ENCODE data around the gene STKLD1. TPM values are rescaled to one million over a fixed set of nuclear protein-coding genes. Genes with fewer than 3 reads are reported as not detected.
A peak's percentile ranks its signal among the peaks of the same experiment; 100 is the strongest.

The STKLD1 gene
- total and polyA plus RNA-seq, 9 of the 15 experiments (the other 6 are each of a cell fraction or from before 2014, with no cell fraction given): 0.10 to 0.65 (median 0.33) TPM; not detected in 2

- TF ChIP-seq GTF3C2 (IDR thresholded peaks at IDR 0.05; ENCODE audit: borderline replicate concordance, extremely low read depth, insufficient read length): no peak
- no peak for TF ChIP-seq CSDE1 (IDR thresholded peaks at IDR 0.05)
- no peak for TF ChIP-seq CXXC5 (CRISPR knock-in tag; IDR thresholded peaks at IDR 0.05)
- no peak for TF ChIP-seq ZNF655 (CRISPR knock-in tag; IDR thresholded peaks at IDR 0.05)
- no peak for TF ChIP-seq FOXJ2 (tag; IDR thresholded peaks at IDR 0.05)
- no peak for TF ChIP-seq MIER1 (IDR thresholded peaks at IDR 0.05; ENCODE audit: low read depth)
- TF ChIP-seq ZC3H4 (CRISPR knock-in tag; IDR thresholded peaks at IDR 0.05; ENCODE audit: borderline replicate concordance): no peak
- no peak for TF ChIP-seq EGR1 (conservative IDR thresholded peaks at IDR 0.05)
- no peak for TF ChIP-seq NRF1 (conservative IDR thresholded peaks at IDR 0.05 in 1 of 2, IDR thresholded peaks at IDR 0.05 in 1 of 2)
- TF ChIP-seq SMAD1 (IDR thresholded peaks at IDR 0.05; ENCODE audit: low read depth, low read length, partially characterized antibody): no peak
- peak; percentile 70 for TF ChIP-seq RBM22 (IDR thresholded peaks at IDR 0.05; ENCODE audit: low read depth, low read length, poor library complexity, severe bottlenecking)
- TF ChIP-seq ZFP36 (IDR thresholded peaks at IDR 0.05; ENCODE audit: low read depth, low read length, partially characterized antibody): no peak
- TF ChIP-seq STAT5B (CRISPR knock-in tag; IDR thresholded peaks at IDR 0.05): no peak
- TF ChIP-seq FOXP4 (CRISPR knock-in tag; IDR thresholded peaks at IDR 0.05; ENCODE audit: borderline replicate concordance): no peak
- TF ChIP-seq PHF21A (IDR thresholded peaks at IDR 0.05; ENCODE audit: borderline replicate concordance, low read depth): no peak
- no peak for TF ChIP-seq ZBTB2 (IDR thresholded peaks at IDR 0.05)
- TF ChIP-seq JUN (IDR thresholded peaks at IDR 0.05; ENCODE audit: borderline replicate concordance, low read depth, low read length): no peak
- no peak for TF ChIP-seq JUN (CRISPR knock-in tag; IDR thresholded peaks at IDR 0.05; ENCODE audit: borderline replicate concordance)
- no peak for TF ChIP-seq STAT5A (IDR thresholded peaks at IDR 0.05; ENCODE audit: borderline replicate concordance, low read length)
- TF ChIP-seq ZNF143 (CRISPR knock-in tag; IDR thresholded peaks at IDR 0.05): no peak
- TF ChIP-seq HDAC6 (IDR thresholded peaks at IDR 0.05; ENCODE audit: low read depth, low read length): no peak
- TF ChIP-seq ZNF583 (CRISPR knock-in tag; IDR thresholded peaks at IDR 0.05): no peak
These were observed 946 bp upstream of the STKLD1 start (continued) for GRCh38 chr9:133375116-133375723.

All from K562 (cell line).